HepG2 (cell line): Measurements from ENCODE around the gene MEIS1.

Experiments used
- NPAS2 ChIP-seq: sonication (generic); formaldehyde crosslinking; IDR thresholded peaks from 2 replicates; pipeline ENCODE4 v1.8.0; 2022; ENCODE audit warnings: mild to moderate bottlenecking, missing genetic modification reagents, borderline replicate concordance
- PHF21A ChIP-seq: sonication (generic); formaldehyde crosslinking; IDR thresholded peaks from 2 replicates; pipeline ENCODE4 v1.5.0; 2020; ENCODE audit warnings: mild to moderate bottlenecking, missing genetic modification reagents

DNA sequence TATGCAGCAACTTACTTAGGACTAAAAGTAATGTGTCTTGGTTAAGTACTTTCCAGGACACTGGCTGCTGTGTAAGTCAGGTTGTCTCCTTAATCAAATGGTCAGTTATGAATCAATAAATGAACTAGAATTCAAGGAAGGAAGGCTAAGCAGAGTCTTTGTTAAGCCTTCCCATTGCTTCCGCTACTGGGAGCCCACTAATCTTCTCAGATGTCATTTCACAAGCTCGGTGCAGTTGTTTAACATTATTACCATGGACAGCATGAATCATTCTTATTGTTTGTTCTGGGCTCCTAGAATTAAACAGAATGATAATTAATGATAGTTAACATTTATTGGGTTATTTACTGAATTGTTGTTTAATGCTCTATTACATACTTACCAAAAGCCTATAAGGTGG is 26.0 kb upstream of the MEIS1 start:
- no peak for TF ChIP-seq NPAS2
- TF ChIP-seq PHF21A (CRISPR knock-in tag): no peak
